ENCODE results near the gene DAPK1. TPM values are rescaled to one million over a fixed set of nuclear protein-coding genes. Genes with fewer than 3 reads are reported as not detected.

Gene DAPK1
- total and polyA plus RNA-seq, 10 of the 15 experiments (the other 5 are each of a cell fraction or from before 2014, with no cell fraction given), result 8.2 to 94.7 (median 51.6) TPM

- TF ChIP-seq ZNF687 (IDR thresholded peaks at IDR 0.05), result no peak
These were observed 89.7 kb downstream of the DAPK1 start (continued) for GRCh38 chr9:87587356-87587745.

- WGBS (ENCODE audit: insufficient coverage, insufficient replicate concordance, low lambda C conversion rate, missing lambda C conversion rate), result 38% methylated on average over 2 of the region's 2 CpGs
- SMC1A ChIA-PET (ENCODE audit: uncharacterized antibody, unreplicated experiment), result interaction anchor here (1.0 to 1.4 kb wide), 5 partner anchors 10 to 85 kb away, joined by 3 to 5 read pairs (median 3); no protein-coding TSS in a partner anchor
- Histone ChIP-seq H3K27me3 (replicated peaks in 1 of 2; ENCODE audit: control insufficient read depth in 2 of 2, insufficient read depth in 2 of 2, low read length in 1 of 2) (no peaks in the 10 kb centered on the region), H3K9me3 (replicated peaks; ENCODE audit: control insufficient read depth, insufficient read depth, low read length) (no peaks in the 10 kb centered on the region), H3K4me1 (ENCODE audit: control insufficient read depth, insufficient read depth, low read length) (no peaks in the 10 kb centered on the region; the same call in 1 of the 2 replicates), H3K36me3 (ENCODE audit: control insufficient read depth in 2 of 2, insufficient read depth in 2 of 2, low read length in 1 of 2) (no peaks in the 10 kb centered on the region; a peak in 2 of 4 replicates), H3K27ac (ENCODE audit: control insufficient read depth, insufficient read depth) (no peak overlapping the region), H2AFZ (ENCODE audit: control insufficient read depth, low read depth, low read length) (no peak overlapping the region), H3K9ac (ENCODE audit: control insufficient read depth, insufficient read depth, low read length) (no peak overlapping the region), H3K4me2 (ENCODE audit: control insufficient read depth, insufficient read depth) (no peak overlapping the region), H3K79me2 (ENCODE audit: control insufficient read depth, insufficient read depth, low read length) (peaks cover 3% of the 10 kb centered on the region), H4K20me1 (ENCODE audit: control insufficient read depth, insufficient read depth) (no peaks in the 10 kb centered on the region), H3K4me3 (no peak overlapping the region)
- TF ChIP-seq NRF1 (conservative IDR thresholded peaks at IDR 0.05; ENCODE audit: low read depth, low read length) (no peak), HDAC2 (IDR thresholded peaks at IDR 0.05) (no peak), RELB (IDR thresholded peaks at IDR 0.05; ENCODE audit: low read depth) (no peak), POLR2AphosphoS2 (IDR thresholded peaks at IDR 0.05; ENCODE audit: low read depth, low read length) (no peak), HDAC6 (IDR thresholded peaks at IDR 0.05; ENCODE audit: unreplicated experiment) (no peak), JUND (IDR thresholded peaks at IDR 0.05; ENCODE audit: low read depth, low read length) (no peak)
- no TSS peak for BruUV-seq (replicated peaks)
- FAIRE-seq, result no peak
- no peak for DNase-seq (ENCODE audit: low read depth, low spot score)
- in situ Hi-C loops (cut with MboI) (no loop called here), intact Hi-C loops (cut with micrococcal nuclease; ENCODE audit: unreplicated experiment) (no loop called here)
- CTCF ChIA-PET, result no interaction called here
- POLR2A ChIA-PET, result no interaction called here
- RAD21 ChIA-PET (ENCODE audit: unreplicated experiment), result no interaction called here
- no peak for ATAC-seq
These were observed 90.2 kb downstream of the DAPK1 start for GRCh38 chr9:87587864-87588263.
